Right atrium auricular region (tissue), 2 donors: ENCODE measurements around the gene MADD. TPM values are rescaled to one million over a fixed set of nuclear protein-coding genes. Genes with fewer than 3 reads are reported as not detected.

Experiments
- DNase-seq: peaks from one replicate; pipeline ENCODE4 v3.0.0-alpha.2; 2019; ENCODE audit warnings: low spot score
- H3K27ac ChIP-seq, 2 donors: fragments of 200-600 bp; sonication (generic); 1 replicate in 1 of 2; 2 replicates in 1 of 2; pipeline ENCODE4 v1.5.1; 2016 to 2019
- H3K27me3 ChIP-seq, 2 donors: fragments of 200-600 bp; sonication (generic); one replicate each; pipeline versions ENCODE4 v1.5.1 to v1.6.0; 2017 to 2019
- H3K36me3 ChIP-seq: fragments of 200-600 bp; sonication (generic); one replicate; pipeline ENCODE4 v1.5.1; 2016
- H3K4me1 ChIP-seq, 2 donors: fragments of 200-600 bp; sonication (generic); one replicate each; pipeline versions ENCODE4 v1.5.1 to v1.6.0; 2017 to 2019
- H3K4me3 ChIP-seq, 2 donors: fragments of 200-600 bp; sonication (generic); 1 replicate in 1 of 2; 2 replicates in 1 of 2; pipeline ENCODE4 v1.5.1; 2017 to 2019; ENCODE audit warnings: mild to moderate bottlenecking in 1 of 2, moderate library complexity in 1 of 2
- H3K9me3 ChIP-seq, 2 donors: fragments of 200-600 bp; sonication (generic); one replicate each; pipeline ENCODE4 v1.5.1; 2019
- CTCF ChIP-seq, 2 donors: fragments of 200-600 bp; sonication (generic); IDR thresholded peaks; one replicate each; pipeline ENCODE4 v1.5.1; 2019; ENCODE audit warnings: antibody characterized with exemption in 2 of 2
- total RNA-seq, 2 donors: library from RNA; depleted of rRNA; stranded (reverse); fragments of >200 nt; gene quantifications; one replicate each; pipeline ENCODE4 v1.1.0, GENCODE V29; 2016

The MADD gene
- total RNA-seq, 2 donors from 2014 or later = 28.2 to 49.8 TPM

- H3K27me3 ChIP-seq = no peaks in the 10 kb centered on the region
- H3K27ac ChIP-seq = peak overlapping the region; percentile 65 to 74
- TF ChIP-seq CTCF (IDR thresholded peaks at IDR 0.05) = no peak
- H3K4me3 ChIP-seq = no peak overlapping the region
- peaks cover 86% of the 10 kb centered on the region for H3K36me3 ChIP-seq
- no peaks in the 10 kb centered on the region for H3K9me3 ChIP-seq
- H3K4me1 ChIP-seq = peaks cover 0 to 54% of the 10 kb centered on the region in 2 donors
- DNase-seq = no peak
Measured at GRCh38 chr11:47329431-47329986, 59.6 kb downstream of the MADD start.

- peak in 1 of 2 donors; percentile 13 for TF ChIP-seq CTCF (IDR thresholded peaks at IDR 0.05)
- peak overlapping the region; percentile 65 to 74 for H3K27ac ChIP-seq
- H3K36me3 ChIP-seq = peaks cover 93% of the 10 kb centered on the region
- no peaks in the 10 kb centered on the region for H3K27me3 ChIP-seq
- H3K4me1 ChIP-seq = peaks cover 0 to 54% of the 10 kb centered on the region in 2 donors
- no peak overlapping the region for H3K4me3 ChIP-seq
- no peaks in the 10 kb centered on the region for H3K9me3 ChIP-seq
- DNase-seq = no peak
Measured at GRCh38 chr11:47329987-47330931, 60.3 kb downstream of the MADD start.

- H3K27me3 ChIP-seq = no peaks in the 10 kb centered on the region
- DNase-seq = no peak
- no peaks in the 10 kb centered on the region for H3K9me3 ChIP-seq
- no peak overlapping the region for H3K4me3 ChIP-seq
- peaks cover 0 to 54% of the 10 kb centered on the region in 2 donors for H3K4me1 ChIP-seq
- H3K27ac ChIP-seq = peak overlapping the region; percentile 51 to 74
- H3K36me3 ChIP-seq = peaks cover 93% of the 10 kb centered on the region
- no peak for TF ChIP-seq CTCF (IDR thresholded peaks at IDR 0.05)
Measured at GRCh38 chr11:47331454-47332302, 61.7 kb downstream of the MADD start.

- no peak for TF ChIP-seq CTCF (IDR thresholded peaks at IDR 0.05)
- H3K27ac ChIP-seq = peak overlapping the region; percentile 30 to 51
- H3K36me3 ChIP-seq = peaks cover 93% of the 10 kb centered on the region
- H3K4me1 ChIP-seq = peaks cover 0 to 54% of the 10 kb centered on the region in 2 donors
- H3K9me3 ChIP-seq = no peaks in the 10 kb centered on the region
- no peaks in the 10 kb centered on the region for H3K27me3 ChIP-seq
- no peak for DNase-seq
- no peak overlapping the region for H3K4me3 ChIP-seq
Measured at GRCh38 chr11:47332303-47332711, 62.4 kb downstream of the MADD start.

GRCh38 chr11:47332791-47333525 lies 63.0 kb downstream of the MADD start:
- DNase-seq = no peak
- Histone ChIP-seq H3K36me3 (peaks cover 94% of the 10 kb centered on the region), H3K4me3 (no peak overlapping the region), H3K9me3 (no peaks in the 10 kb centered on the region), H3K4me1 (peaks cover 0 to 51% of the 10 kb centered on the region in 2 donors), H3K27ac (peak overlapping the region; percentile 16 to 35), H3K27me3 (no peaks in the 10 kb centered on the region)
- TF ChIP-seq CTCF (IDR thresholded peaks at IDR 0.05) = no peak
